ENCODE measurements around the gene ECHS1.

ECHS1 gene

GRCh38 chr10:133343558-133343957 lies 29.6 kb downstream of the ECHS1 start:
- no peaks in the 10 kb centered on the region; the same call in 1 of the 2 replicates for H3K9me3 ChIP-seq
- in situ Hi-C loops (cut with MboI; ENCODE audit: low sequenced_read_pairs), result no loop called here

GRCh38 chr10:133342942-133343341 lies 30.2 kb downstream of the ECHS1 start:
- H3K36me3 ChIP-seq (replicated peaks), result no peaks in the 10 kb centered on the region
- in situ Hi-C loops (cut with MboI; ENCODE audit: low sequenced_read_pairs), result no loop called here
- no peaks in the 10 kb centered on the region for H3K4me1 ChIP-seq
- H3K4me3 ChIP-seq, result no peak overlapping the region
- H3K27me3 ChIP-seq (ENCODE audit: low read depth), result no peaks in the 10 kb centered on the region
- H3K9me3 ChIP-seq, result no peaks in the 10 kb centered on the region; the same call in 1 of the 2 replicates
- DNase-seq (ENCODE audit: low spot score in 2 of 2), result no peak

More at GRCh38 chr10:133343558-133343957, 29.6 kb downstream of the ECHS1 start:
- no peaks in the 10 kb centered on the region for H3K27me3 ChIP-seq (ENCODE audit: low read depth)
- no peaks in the 10 kb centered on the region for H3K4me1 ChIP-seq
- H3K36me3 ChIP-seq (replicated peaks), result no peaks in the 10 kb centered on the region
- no peak for DNase-seq (ENCODE audit: low spot score in 2 of 2)
- no peak overlapping the region for H3K4me3 ChIP-seq

- no peak for DNase-seq (ENCODE audit: low spot score in 2 of 2)
- Histone ChIP-seq H3K36me3 (replicated peaks) (no peaks in the 10 kb centered on the region), H3K4me3 (no peak overlapping the region), H3K27me3 (ENCODE audit: low read depth) (peaks cover 5% of the 10 kb centered on the region), H3K4me1 (no peaks in the 10 kb centered on the region), H3K9me3 (no peaks in the 10 kb centered on the region; the same call in 1 of the 2 replicates)
- in situ Hi-C loops (cut with MboI; ENCODE audit: low sequenced_read_pairs), result no loop called here
Observed at GRCh38 chr10:133341983-133342382, 31.2 kb downstream of the ECHS1 start.

GRCh38 chr10:133339708-133340380 lies 33.3 kb downstream of the ECHS1 start:
- Histone ChIP-seq H3K36me3 (replicated peaks) (no peaks in the 10 kb centered on the region), H3K27me3 (ENCODE audit: low read depth) (peaks cover 26% of the 10 kb centered on the region), H3K9me3 (no peaks in the 10 kb centered on the region), H3K4me1 (no peaks in the 10 kb centered on the region; the same call in 1 of the 2 replicates), H3K4me3 (no peak overlapping the region)
- in situ Hi-C loops (cut with MboI; ENCODE audit: low sequenced_read_pairs), result no loop called here
- DNase-seq (ENCODE audit: low spot score in 2 of 2), result no peak

- in situ Hi-C loops (cut with MboI; ENCODE audit: low sequenced_read_pairs), result no loop called here
- peaks cover 30% of the 10 kb centered on the region for H3K27me3 ChIP-seq (ENCODE audit: low read depth)
- no peak overlapping the region for H3K4me3 ChIP-seq
- H3K9me3 ChIP-seq, result no peaks in the 10 kb centered on the region
- no peaks in the 10 kb centered on the region for H3K36me3 ChIP-seq (replicated peaks)
- H3K4me1 ChIP-seq, result no peaks in the 10 kb centered on the region; the same call in 1 of the 2 replicates
- no peak for DNase-seq (ENCODE audit: low spot score in 2 of 2)
Observed at GRCh38 chr10:133338080-133339071, 34.8 kb downstream of the ECHS1 start.

GRCh38 chr10:133337370-133337725 lies 35.8 kb downstream of the ECHS1 start:
- Histone ChIP-seq H3K4me1 (no peaks in the 10 kb centered on the region; the same call in 1 of the 2 replicates), H3K4me3 (no peak overlapping the region), H3K36me3 (replicated peaks) (no peaks in the 10 kb centered on the region), H3K27me3 (ENCODE audit: low read depth) (peaks cover 35% of the 10 kb centered on the region), H3K9me3 (no peaks in the 10 kb centered on the region)
- in situ Hi-C loops (cut with MboI; ENCODE audit: low sequenced_read_pairs), result no loop called here
- no peak for DNase-seq (ENCODE audit: low spot score in 2 of 2)

- in situ Hi-C loops (cut with MboI; ENCODE audit: low sequenced_read_pairs), result no loop called here
- Histone ChIP-seq H3K27me3 (ENCODE audit: low read depth) (peaks cover 40% of the 10 kb centered on the region), H3K4me1 (no peaks in the 10 kb centered on the region; the same call in 1 of the 2 replicates), H3K36me3 (replicated peaks) (no peaks in the 10 kb centered on the region), H3K9me3 (no peaks in the 10 kb centered on the region), H3K4me3 (no peak within 1 kb of the TSS)
- DNase-seq (ENCODE audit: low spot score in 2 of 2), result peak in 1 of 2 experiments; percentile 83
Observed at GRCh38 chr10:133336577-133337369, 36.4 kb downstream of the ECHS1 start, which contains the start of gene CALY. Gene CALY, minus strand, starts transcription at chr10:133336896. Its CDS starts 7,907 bp downstream, at chr10:133328989.

GRCh38 chr10:133336118-133336576 lies 37.0 kb downstream of the ECHS1 start:
- in situ Hi-C loops (cut with MboI; ENCODE audit: low sequenced_read_pairs), result no loop called here
- Histone ChIP-seq H3K4me3 (no peak overlapping the region), H3K9me3 (no peaks in the 10 kb centered on the region), H3K27me3 (ENCODE audit: low read depth) (peaks cover 47% of the 10 kb centered on the region), H3K4me1 (no peaks in the 10 kb centered on the region; the same call in 1 of the 2 replicates), H3K36me3 (replicated peaks) (no peaks in the 10 kb centered on the region)
- DNase-seq (ENCODE audit: low spot score in 2 of 2), result no peak

- in situ Hi-C loops (cut with MboI; ENCODE audit: low sequenced_read_pairs), result no loop called here
- H3K36me3 ChIP-seq (replicated peaks), result no peaks in the 10 kb centered on the region
- DNase-seq (ENCODE audit: low spot score in 2 of 2), result peak in 1 of 2 experiments; percentile 64
- H3K9me3 ChIP-seq, result no peaks in the 10 kb centered on the region
- no peak overlapping the region for H3K4me3 ChIP-seq
- no peaks in the 10 kb centered on the region; the same call in 1 of the 2 replicates for H3K4me1 ChIP-seq
- H3K27me3 ChIP-seq (ENCODE audit: low read depth), result peaks cover 49% of the 10 kb centered on the region
Observed at GRCh38 chr10:133335246-133336117, 37.7 kb downstream of the ECHS1 start.

- DNase-seq (ENCODE audit: low spot score in 2 of 2), result no peak
- peaks cover 2% of the 10 kb centered on the region; the same call in 1 of the 2 replicates for H3K4me1 ChIP-seq
- no peak overlapping the region for H3K4me3 ChIP-seq
- in situ Hi-C loops (cut with MboI; ENCODE audit: low sequenced_read_pairs), result no loop called here
- H3K36me3 ChIP-seq (replicated peaks), result no peaks in the 10 kb centered on the region
- no peaks in the 10 kb centered on the region for H3K9me3 ChIP-seq
- peaks cover 49% of the 10 kb centered on the region for H3K27me3 ChIP-seq (ENCODE audit: low read depth)
Observed at GRCh38 chr10:133334503-133335245, 38.5 kb downstream of the ECHS1 start.

GRCh38 chr10:133332936-133333699 lies 40.0 kb downstream of the ECHS1 start:
- H3K9me3 ChIP-seq, result no peaks in the 10 kb centered on the region
- H3K4me3 ChIP-seq, result no peak overlapping the region
- H3K4me1 ChIP-seq, result peaks cover 2% of the 10 kb centered on the region; the same call in 1 of the 2 replicates
- H3K36me3 ChIP-seq (replicated peaks), result no peaks in the 10 kb centered on the region
- peaks cover 49% of the 10 kb centered on the region for H3K27me3 ChIP-seq (ENCODE audit: low read depth)
- in situ Hi-C loops (cut with MboI; ENCODE audit: low sequenced_read_pairs), result no loop called here
- no peak for DNase-seq (ENCODE audit: low spot score in 2 of 2)
